Stimulated activated CD4-positive, alpha-beta T cell treated with anti-CD3 and anti-CD28 coated beads, Interleukin-1b, Interleukin-23, amount 100 ng/mL, for 4 hours (primary cell): ENCODE data around the gene NEU4.
"Not testable (repeated sequence)": the region's sequence is repeated elsewhere in the genome, so short reads cannot be mapped to it uniquely, and the experiment has no call there.

Experiments used
- DNase-seq, 2 donors: peaks; one replicate each; pipeline ENCODE4 v3.0.0-alpha.2; 2020; ENCODE audit warnings: low read depth in 2 of 2

Gene NEU4

DNA sequence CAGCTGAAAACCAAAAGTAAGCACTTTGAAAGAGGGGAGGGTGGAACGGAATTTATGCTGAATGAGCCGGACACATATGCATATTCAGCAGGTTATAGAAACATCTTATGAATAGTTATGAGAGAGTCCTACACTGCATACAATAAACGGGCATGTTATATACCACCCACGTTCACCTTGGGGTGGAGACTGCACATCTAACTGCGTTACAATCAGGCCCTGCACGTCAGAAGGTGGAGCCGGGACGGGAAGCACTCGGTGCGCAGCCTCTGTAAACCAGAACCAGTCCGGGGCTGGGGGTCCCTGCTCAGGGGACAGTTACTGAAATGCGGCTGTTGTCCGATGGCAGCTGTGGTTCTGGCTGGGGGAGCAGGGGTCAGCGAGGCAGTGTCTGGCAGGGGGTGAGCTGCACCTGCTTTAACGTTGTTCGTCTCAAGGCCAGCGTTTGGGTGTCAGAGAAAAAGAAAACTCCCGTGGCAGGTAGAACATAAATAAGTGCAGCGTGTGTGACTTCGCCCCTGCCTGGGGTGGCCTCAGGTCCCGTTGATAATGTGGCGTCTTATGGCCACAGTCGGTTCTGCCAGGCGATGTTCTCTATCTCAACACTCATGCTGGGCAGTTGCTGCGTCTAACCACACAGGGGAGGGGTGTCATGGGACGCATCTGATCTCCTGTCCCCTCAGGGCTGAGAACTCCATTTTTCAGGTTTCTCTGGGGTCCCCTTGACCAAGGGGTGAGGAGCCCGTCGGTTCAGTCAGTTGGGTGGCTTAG, 24.9 kb downstream of the NEU4 start:
- DNase-seq, result not testable (repeated sequence)

DNA sequence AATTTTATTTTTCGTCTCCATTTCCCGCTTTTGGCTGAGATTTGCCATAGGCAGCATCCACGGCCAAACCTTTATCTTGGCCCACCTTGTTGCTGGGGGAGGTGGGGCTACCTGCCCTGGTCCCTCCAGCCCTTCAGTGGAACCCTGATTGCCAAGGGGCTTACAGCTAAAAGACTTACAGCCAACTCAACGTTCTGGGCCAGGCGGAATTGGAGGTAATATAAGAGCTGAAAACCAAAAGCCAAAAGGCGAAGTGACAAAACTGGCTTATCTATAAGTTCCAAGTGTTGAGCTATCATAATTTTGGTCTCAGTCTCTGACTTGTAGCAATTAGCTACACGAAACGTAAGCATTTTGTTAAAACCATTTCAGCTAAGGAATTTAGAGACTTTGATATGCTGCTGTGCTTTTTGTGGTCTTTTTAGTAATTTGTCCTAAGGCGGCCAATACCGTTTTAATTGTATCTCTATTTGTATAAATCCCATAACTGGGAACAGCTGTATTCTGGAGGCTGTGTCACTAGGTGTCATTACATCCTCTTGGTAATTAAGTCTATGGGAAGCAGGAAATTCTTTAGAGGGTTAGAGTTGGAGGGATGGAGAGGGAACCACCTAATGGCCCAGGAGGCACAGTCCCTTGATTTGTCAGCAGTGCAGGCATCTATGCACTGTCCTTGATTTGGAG, 25.7 kb downstream of the NEU4 start:
- no peak for DNase-seq

DNA sequence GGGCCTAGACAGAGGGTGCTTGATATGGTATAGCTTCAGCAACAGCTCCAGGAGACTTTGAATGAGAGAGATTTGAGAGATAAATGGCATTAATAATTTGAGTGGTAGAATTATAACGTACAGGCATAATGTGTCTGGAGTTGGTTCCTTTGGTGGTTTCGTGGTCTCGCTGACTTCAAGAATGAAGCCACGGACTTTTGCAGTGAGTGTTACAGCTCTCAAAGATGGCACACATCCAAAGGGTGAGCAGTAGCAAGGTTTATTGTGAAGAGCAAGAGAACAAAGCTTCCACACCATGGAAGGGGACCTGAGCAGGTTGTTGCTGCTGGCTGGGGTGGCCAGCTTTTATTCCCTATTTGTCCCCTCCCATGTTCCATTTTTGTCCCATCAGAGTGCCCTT, 26.6 kb downstream of the NEU4 start:
- no peak for DNase-seq

DNA sequence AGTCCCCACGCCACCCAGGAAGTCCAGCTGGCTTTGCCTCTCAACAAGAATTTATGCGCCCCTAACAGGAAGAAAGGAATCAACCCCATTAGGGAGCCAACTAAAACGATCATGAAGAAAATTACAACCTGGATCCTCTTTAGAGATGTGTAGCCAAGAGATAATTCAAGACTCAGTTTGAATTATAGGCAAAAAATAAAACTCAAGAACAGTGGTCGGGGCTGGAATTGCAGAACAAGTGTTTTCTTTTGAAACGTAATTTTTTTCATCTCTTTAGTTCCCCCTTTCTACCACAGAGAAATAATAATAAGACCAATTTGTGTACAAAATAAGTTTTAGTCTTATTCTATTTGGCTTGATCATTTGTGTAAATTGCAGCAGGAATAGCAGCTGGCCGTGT, 27.3 kb downstream of the NEU4 start:
- no peak for DNase-seq

DNA sequence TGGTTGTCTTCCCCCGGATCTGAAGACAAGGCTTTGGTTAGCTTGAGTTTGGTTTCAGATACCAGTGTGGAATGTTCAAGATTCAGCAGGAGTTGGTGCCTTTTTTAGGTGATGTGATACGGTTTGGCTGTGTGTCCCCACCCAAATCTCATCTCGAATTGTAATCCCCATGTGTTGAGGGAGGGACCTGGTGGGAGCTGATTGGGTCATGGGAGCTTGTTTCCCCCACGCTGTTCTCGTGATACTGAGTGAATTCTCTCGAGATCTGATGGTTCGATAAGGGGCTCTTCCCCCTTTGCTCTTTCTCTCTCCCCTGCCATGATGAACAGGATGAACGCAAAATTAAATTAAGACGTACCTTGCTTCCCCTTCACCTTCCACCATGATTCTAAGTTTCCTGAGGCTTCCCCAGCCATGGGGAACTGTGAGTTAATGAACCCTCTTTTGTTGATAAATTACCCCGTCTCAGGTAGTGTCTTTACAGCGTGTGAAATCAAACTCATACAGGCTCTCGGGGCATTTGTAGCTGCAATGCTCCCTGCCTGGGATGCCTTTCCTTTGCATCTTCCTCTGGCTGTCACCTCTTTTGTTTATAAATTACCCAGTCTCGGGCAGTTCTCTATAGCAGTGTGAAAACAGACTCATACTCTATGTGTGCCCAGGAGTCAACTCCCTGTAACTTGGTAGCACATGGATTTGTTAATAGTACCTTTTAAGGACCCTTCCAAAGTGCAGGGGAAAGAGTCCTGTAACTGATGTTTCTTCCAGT, 28.4 kb downstream of the NEU4 start:
- DNase-seq, result no peak

DNA sequence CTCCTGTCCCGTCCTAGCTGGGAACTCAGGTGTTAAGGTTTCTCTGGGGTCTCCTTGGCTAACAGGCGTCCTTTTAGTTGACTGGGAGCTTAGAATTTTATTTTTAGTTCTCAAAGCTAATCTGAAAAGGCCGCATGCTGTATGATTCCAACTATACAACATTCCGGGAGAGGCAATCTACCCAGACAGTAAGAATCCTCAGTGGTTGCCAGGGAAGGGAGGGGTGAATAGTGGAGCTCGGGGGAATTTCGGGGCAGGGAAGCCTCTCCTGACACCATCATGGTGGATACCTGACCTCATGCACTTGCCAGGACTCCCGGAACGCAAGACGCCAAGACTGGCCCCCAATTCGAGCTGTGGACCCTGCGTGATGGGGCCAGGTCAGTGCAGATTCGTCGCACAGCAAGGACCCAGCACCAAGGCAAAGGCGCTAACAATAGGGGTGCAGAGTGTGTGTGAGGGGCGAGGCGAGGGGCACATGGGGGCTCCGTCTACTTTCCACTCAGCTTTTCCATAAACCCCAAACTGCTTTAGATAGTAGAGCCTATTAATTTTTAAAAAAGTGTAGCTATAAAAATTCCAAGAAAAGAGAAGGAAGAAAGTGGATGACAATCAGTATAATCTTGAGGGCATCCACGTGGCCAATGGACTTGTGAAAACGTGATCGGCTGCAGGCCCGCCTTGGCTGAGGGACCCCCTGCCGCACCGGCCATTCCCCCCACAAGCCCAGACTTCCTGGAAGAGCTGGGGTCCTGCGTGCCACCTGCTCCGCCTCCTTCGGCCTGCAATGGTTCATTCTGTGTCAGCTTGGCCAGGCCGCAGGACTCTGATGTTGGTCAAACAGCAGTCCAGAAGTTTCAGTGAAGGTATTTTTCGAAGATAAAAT, 32.4 kb downstream of the NEU4 start:
- no peak for DNase-seq

DNA sequence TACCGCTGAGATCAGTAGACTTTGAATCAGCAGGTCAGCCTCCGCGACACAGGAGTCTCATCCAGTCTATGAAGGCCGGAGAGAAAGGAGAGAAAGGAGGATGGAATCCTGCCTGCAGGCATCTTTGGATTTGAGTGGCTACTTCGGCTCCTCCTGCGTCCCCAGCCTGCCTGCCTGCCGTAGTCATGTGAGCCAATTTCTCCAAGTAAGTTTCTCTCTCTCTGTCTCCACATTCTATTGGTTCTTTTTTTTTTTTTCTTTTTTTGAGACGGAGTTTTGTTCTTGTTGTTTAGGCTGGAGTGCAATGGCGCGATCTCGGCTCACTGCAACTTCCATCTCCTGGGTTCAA, 33.0 kb downstream of the NEU4 start:
- no peak for DNase-seq

DNA sequence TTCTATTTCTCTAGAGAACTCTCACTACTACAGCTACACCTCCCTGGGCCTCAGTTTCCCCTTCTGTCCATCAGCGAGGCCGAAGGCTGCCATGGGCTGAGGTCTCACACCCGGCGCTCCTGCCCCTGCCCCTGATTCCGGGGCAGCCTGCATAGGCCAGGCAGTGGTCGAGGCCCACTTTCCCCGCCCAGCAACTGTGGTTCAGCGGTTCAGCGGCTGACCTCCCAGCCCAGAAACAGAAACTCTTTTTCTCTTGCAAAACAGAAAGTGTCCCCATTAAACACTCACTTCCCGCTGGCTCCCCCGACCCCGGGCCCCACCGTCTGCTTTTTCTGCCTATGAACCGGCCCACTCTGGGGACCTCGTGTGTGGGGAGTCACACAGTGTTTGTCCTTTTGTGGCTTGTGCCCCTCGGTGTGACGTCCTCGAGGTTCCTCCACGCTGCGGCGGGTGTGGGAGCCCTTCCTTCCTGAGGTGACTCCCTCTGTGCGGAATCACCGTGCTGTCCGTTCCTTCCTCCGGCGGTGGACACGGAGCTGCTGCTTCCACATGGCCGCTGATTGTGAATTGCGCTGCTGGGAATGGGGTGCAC, 33.7 kb downstream of the NEU4 start:
- DNase-seq, result no peak

DNA sequence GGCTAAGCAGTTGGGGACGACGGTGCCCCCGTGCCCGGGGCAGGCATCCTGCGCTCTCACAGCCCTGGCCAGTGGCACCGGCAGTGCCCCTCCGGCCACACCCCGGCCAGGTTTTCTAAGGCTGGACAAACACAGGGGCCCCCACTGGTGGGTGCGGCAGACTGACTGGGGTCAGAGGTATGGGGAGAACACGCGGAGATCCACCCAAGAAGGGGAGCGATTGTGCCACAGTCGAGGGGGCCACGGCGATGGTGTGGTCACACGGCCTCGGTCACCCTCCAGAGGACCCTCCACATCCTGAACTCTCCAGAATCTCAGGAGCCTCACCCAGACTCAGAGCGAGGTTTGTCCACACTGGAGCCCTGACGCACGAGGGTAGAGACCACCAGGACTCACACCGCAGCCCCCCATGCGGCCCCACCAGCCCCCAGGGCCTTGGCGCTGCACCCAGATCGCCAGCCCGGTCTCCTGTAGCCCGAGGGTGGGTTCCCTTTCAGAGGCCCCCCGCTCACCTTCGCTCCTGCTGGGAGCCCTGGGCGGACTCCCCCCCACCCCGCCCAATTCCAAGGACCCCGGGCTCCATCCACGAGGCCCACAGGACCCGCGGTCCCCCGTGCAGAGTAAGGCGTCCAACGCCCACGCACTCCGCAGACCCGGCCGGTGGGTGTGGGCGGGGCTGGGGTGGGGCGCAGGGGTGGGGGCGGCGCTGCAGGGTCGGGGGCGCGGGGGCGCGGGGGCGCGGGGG, 34.5 kb downstream of the NEU4 start:
- DNase-seq, result no peak

DNA sequence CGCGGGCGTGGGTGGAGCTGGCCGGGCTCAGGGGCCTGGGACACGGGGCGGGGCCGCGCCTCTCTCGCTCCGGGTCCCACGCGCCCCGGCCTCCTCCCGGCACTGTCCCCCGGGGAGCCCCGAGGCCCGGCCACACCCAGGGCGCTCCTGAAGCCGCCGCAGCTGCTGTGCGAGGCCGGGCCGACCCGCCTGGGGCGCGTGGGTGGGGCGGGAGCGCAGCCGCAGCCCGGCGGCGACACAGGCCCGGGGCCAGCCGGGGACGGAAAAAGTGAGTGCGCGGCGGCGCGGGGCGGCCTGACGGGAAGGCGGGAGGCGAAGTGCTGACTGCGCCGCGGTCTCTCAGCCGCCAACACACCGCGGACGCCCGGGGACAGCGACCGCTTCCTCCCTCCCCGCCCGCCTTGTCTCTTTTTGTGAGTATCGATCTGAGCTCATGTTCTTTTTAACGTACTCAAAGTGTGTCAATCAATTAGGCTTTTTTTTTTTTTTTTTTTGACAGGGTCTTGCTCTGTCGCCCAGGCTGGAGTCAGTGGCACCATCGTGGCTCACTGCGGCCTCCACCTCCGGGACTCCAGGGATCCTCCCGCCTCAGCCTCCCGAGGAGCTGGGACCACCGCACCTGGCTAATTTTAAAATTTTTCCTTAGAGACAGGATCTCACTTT, 35.2 kb downstream of the NEU4 start:
- DNase-seq, result peak; percentile 70 to 82

DNA sequence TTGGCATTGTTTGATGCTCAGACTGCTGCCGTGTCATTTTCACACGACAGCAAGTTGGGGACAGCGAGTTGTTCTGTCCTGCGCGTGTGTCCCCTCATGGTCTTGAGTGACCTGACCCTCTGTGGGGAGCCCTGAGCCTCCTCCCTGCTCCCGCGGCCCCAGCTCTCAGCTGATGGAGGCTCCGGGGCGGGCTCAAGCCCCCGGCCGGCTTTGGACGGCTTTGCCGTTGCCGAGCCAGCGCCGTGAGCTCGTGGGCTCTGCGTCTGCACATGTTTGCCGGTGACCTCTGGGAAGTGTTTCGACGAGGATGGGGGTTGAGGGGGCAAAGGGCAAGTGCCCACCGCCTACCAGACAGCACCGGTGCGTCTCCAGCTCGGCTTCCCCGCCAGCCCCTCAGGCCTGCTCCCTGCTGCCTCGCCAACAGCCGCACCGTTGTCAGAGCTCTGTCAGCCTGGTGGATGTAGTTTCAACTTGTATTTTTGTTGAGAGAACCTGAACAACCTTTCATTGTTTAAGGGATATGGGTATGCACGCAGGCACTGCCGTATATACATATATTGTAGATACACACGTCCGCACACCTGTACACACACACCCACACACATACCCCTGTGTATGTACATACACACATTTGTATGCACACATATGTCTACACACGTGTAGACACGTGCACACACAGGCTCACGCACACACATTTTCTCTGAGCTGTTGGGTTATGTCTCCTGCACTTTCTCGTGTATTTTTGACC, 36.0 kb downstream of the NEU4 start:
- DNase-seq, result no peak

DNA sequence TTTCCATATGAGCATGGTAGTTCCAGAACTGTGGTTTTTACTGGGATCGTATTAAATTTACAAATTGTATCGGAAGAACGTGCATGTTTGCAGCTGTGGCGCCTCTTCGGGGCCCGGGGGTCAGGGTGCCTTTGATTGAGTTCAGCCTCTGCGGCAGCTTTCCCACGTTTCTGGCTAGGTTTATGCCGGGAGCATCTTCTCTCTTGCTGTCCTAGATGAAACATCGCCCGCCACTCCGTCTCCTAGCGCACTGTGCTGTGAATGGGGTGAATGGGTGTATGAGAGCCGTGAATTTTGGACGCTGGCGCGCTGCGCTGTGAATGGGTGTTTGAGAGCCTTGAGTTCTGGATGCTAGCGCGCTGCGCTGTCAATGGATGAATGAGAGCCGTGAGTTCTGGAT, 37.4 kb downstream of the NEU4 start:
- DNase-seq, result no peak

DNA sequence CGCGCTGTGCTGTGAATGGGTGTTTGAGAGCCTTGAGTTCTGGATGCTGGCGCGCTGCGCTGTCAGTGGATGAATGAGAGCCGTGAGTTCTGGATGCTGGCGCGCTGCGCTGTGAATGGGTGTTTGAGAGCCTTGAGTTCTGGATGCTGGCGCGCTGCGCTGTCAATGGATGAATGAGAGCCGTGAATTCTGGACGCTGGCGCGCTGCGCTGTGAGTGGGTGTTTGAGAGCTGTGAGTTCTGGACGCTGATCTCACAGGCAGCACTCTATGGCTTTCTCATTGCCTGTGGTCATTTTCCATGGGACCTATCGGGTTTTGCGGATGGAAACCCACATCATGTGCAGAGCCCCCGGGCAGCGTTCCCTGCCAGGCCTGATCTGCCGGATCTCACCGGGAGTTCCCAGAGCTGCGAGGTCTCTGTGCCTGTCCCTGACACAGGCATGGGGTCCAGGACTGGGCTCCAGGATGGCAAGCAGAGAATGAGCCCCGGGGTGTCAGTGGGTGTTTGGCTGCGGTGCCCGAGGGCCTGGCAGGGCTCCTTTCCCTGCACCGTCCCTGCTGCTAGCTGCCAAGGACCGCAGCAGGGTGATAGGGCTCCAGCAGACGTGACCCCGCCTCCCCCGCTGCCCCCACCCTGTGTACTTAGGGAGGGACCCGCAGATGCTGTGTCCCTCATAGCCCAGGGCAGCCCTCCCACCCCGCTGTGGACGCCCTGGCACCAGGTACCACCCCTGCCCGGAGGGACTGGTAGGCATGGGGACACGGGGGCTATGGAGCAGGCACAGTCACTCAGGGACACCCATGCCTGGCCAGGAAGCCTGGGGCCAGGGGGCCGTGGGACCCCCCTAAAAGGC, 40.0 kb downstream of the NEU4 start:
- DNase-seq, result no peak

DNA sequence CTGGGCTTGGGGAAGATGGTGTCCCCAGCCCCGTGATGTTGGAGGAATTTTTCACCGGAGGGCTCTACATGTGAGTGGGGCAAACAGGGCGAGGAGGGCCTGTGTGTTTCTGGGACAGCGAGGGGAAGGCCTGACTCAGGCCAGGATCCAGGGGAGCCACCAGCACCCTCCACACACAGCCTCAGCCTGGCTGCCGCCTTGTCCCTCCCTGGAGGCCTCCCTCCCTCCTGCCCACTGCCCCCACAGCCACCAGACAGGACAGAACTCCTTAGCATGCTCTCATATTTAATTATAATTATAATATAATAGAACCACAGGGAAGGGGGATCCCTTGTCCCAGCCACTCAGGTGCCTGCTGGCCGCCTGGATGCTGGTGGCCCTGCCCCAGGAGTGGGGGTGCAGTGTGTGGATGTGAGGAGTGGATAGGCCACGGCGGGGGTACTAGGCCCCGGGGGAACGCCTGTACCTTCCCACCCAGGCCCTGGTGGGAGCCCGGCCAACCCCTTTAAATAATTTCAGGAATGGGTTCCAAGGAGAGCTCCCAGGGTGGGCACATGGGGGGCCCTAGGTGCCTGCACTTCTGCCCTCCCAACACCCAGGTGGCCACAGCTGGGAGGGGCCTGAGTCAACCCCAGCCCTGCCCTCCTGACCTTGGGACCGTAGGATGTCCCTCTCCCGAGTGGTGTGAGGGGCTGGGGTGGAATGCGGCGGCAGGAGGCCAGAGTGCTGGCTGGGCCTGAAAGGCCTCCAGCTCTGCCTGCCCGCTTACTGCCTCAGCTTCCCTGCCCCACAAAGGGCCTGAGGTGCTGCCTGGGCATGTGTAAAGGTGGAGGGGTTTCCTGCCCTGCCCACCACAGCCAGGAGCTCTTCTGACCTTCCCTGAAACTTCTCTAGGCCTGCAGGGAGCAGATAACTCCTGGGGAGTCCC, 40.9 kb downstream of the NEU4 start:
- no peak for DNase-seq

DNA sequence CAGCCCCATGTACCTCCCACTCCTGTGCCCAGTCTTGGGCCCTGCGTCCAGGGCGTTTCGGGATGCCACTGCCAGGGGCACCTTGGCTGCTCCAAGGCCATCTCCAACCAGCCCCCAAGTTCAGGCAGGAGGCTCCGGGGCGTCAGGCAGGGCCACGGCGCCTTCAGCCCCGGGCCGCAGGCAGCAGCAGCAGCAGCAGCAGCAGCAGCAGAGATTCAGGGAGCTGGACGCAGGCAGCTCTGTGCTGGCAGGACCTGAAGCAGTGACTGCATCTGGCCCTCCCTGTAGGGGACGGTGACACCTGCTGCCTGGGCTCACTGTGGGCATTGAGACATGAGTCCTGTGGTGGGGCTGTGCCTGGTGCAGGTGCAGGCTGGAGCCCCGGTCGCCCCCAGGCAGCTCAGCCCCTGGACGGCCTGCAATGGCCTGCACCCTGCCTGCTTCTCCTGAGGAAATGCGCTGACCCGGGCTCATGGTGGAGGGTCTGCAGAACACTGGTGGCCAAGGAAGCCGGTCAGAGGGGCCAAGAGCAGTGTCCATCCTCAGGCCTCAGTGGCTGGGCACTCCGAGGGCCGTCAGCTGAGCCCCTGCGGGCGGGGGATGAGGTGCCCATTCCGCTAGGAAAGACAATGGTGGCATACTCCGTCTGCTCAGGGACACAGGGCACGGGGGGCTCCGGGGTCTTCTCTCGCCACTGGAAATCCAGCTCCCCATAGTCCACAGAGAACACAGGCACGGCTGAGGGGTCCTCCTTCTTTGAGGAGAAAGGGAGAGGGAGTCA, 41.7 kb downstream of the NEU4 start:
- DNase-seq, result no peak

DNA sequence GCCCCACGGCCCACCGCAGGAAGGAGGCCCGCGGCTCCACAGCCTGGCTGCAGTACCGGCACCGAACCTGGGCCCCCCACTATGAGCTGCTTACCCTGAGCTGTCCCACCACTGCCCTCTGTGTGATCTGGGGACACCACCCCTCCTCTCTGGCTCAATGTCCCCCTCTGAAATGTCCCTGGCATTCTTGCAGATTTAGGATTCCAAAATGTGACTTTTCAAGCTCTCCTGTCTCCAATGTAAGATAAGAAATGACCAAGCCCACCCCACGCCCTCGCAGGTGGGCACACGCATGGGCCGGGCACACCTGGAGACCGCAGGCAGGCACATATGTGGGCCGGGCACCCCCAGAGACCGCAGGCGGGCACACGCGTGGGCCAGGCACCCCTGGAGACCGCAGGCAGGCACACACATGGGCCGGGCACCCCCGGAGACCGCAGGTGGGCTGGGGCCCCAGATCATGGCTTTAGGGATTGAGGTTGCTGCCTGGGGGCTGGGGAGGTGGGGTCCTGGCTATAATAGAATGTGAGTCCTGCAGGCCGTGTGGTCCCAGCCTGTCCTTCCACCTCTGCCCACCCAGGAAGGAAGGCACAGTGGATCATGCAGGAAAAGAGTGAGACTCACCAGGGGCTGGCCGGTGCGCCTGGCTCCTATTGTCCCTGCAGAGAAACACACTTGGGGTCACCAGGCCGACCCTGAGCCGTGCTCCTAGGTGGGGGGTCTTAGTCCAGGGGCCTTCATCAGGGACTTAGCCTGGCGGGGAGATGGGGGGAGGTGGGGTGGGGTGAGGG, 42.5 kb downstream of the NEU4 start:
- DNase-seq, result no peak
